ENCODE measurements around the gene NEGR1.

The NEGR1 gene

GRCh38 chr1:71766748-71767147, 515.6 kb downstream of the NEGR1 start:
- no peak for DNase-seq

GRCh38 chr1:71762514-71763255, 519.7 kb downstream of the NEGR1 start:
- DNase-seq = no peak

- no peak for DNase-seq
Measured at GRCh38 chr1:71755441-71755840, 526.9 kb downstream of the NEGR1 start.

GRCh38 chr1:71753746-71754145, 528.6 kb downstream of the NEGR1 start:
- DNase-seq = no peak

GRCh38 chr1:71745326-71745725, 537.0 kb downstream of the NEGR1 start:
- no peak for DNase-seq

GRCh38 chr1:71743862-71744261, 538.5 kb downstream of the NEGR1 start:
- DNase-seq = no peak

GRCh38 chr1:71738910-71739309, 543.4 kb downstream of the NEGR1 start:
- DNase-seq = no peak

GRCh38 chr1:71738256-71738655, 544.1 kb downstream of the NEGR1 start:
- no peak for DNase-seq

- DNase-seq = no peak
Measured at GRCh38 chr1:71737768-71738167, 544.6 kb downstream of the NEGR1 start.

GRCh38 chr1:71733121-71733520, 549.2 kb downstream of the NEGR1 start:
- DNase-seq = no peak

- no peak for DNase-seq
Measured at GRCh38 chr1:71721532-71721931, 560.8 kb downstream of the NEGR1 start.

- DNase-seq = no peak
Measured at GRCh38 chr1:71719330-71719729, 563.0 kb downstream of the NEGR1 start.

- DNase-seq = no peak
Measured at GRCh38 chr1:71717186-71717585, 565.2 kb downstream of the NEGR1 start.

GRCh38 chr1:71711456-71711855, 570.9 kb downstream of the NEGR1 start:
- no peak for DNase-seq

GRCh38 chr1:71706029-71706671, 576.2 kb downstream of the NEGR1 start:
- DNase-seq = no peak

GRCh38 chr1:71698186-71698585, 584.2 kb downstream of the NEGR1 start:
- DNase-seq = no peak

- DNase-seq = no peak
Measured at GRCh38 chr1:71695821-71696220, 586.5 kb downstream of the NEGR1 start.

- no peak for DNase-seq
Measured at GRCh38 chr1:71695084-71695483, 587.3 kb downstream of the NEGR1 start.

GRCh38 chr1:71693581-71693980, 588.8 kb downstream of the NEGR1 start:
- DNase-seq = no peak

- DNase-seq = no peak
Measured at GRCh38 chr1:71689635-71690034, 592.7 kb downstream of the NEGR1 start.

GRCh38 chr1:71687376-71687775, 595.0 kb downstream of the NEGR1 start:
- DNase-seq = no peak

GRCh38 chr1:71676979-71677925, 605.1 kb downstream of the NEGR1 start:
- no peak for DNase-seq

- no peak for DNase-seq
Measured at GRCh38 chr1:71668065-71668464, 614.3 kb downstream of the NEGR1 start.

- DNase-seq = no peak
Measured at GRCh38 chr1:71667216-71667615, 615.1 kb downstream of the NEGR1 start.

All from stimulated activated CD4-positive, alpha-beta T cell treated with anti-CD3 and anti-CD28 coated beads, Interleukin-2, amount 100 ng/mL, for 48 hours (primary cell).